SK-N-SH (cell line): ENCODE data around the gene FBXO36.

ENCODE experiments used
- FOXJ3 ChIP-seq: sonication (generic); formaldehyde crosslinking; IDR thresholded peaks from 2 replicates; pipeline ENCODE4 v1.5.1; 2020; ENCODE audit warnings: mild to moderate bottlenecking, missing genetic modification reagents
- GABPA ChIP-seq: IDR thresholded peaks from 2 replicates; pipeline ENCODE4 v1.4.0; 2012; ENCODE audit warnings: low read depth, mild to moderate bottlenecking
- POLR2AphosphoS5 ChIP-seq: IDR thresholded peaks from 2 replicates; pipeline ENCODE4 v1.6.1; 2012; ENCODE audit warnings: low read depth, low read length
- RXRA ChIP-seq: IDR thresholded peaks from 2 replicates; pipeline ENCODE4 v1.4.0; 2012; ENCODE audit warnings: low read depth, mild to moderate bottlenecking, borderline replicate concordance
- SIN3A ChIP-seq: IDR thresholded peaks from 2 replicates; pipeline ENCODE4 v1.6.1; 2012; ENCODE audit warnings: low read depth, mild to moderate bottlenecking, low read length, moderate library complexity, borderline replicate concordance
- SMC3 ChIP-seq: IDR thresholded peaks from 2 replicates; pipeline ENCODE4 v1.6.1; 2012; ENCODE audit warnings: low read depth, low read length, improper control_type of control experiment
- TF ChIP-seq, protein P1 (sequence below): fragments of 200-600 bp; sonication (generic); IDR thresholded peaks from 2 replicates; pipeline ENCODE4 v1.6.1; 2017; ENCODE audit warnings: antibody characterized with exemption, mild to moderate bottlenecking, moderate library complexity
- TF ChIP-seq, protein P2 (sequence below): IDR thresholded peaks from 2 replicates; pipeline ENCODE4 v1.4.0; 2012; ENCODE audit warnings: low read depth

DNA sequence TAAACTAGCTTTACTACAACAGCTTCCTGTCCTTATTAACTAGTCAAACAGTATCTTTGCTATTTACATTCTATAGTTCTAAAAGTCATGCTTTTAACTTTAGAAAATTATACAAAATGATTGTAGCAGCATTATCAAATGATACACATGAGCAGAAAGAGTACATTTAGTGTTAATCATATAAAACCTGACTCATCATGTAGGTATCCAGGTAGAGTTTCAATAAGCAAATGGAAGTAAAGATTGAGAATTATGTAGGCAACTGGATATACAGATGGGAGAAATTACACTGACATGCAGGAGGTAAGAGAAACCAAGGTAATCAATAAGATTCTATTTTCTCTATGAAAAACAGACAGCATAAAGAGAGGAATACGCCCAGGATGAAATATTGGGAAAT lies 34.3 kb upstream of the FBXO36 start:
- no peak for TF ChIP-seq POLR2AphosphoS5
- no peak for TF ChIP-seq GABPA
- TF ChIP-seq, protein P1, sequence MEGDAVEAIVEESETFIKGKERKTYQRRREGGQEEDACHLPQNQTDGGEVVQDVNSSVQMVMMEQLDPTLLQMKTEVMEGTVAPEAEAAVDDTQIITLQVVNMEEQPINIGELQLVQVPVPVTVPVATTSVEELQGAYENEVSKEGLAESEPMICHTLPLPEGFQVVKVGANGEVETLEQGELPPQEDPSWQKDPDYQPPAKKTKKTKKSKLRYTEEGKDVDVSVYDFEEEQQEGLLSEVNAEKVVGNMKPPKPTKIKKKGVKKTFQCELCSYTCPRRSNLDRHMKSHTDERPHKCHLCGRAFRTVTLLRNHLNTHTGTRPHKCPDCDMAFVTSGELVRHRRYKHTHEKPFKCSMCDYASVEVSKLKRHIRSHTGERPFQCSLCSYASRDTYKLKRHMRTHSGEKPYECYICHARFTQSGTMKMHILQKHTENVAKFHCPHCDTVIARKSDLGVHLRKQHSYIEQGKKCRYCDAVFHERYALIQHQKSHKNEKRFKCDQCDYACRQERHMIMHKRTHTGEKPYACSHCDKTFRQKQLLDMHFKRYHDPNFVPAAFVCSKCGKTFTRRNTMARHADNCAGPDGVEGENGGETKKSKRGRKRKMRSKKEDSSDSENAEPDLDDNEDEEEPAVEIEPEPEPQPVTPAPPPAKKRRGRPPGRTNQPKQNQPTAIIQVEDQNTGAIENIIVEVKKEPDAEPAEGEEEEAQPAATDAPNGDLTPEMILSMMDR = no peak
- TF ChIP-seq, protein P2, sequence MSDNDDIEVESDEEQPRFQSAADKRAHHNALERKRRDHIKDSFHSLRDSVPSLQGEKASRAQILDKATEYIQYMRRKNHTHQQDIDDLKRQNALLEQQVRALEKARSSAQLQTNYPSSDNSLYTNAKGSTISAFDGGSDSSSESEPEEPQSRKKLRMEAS = no peak
- TF ChIP-seq SIN3A = no peak
- TF ChIP-seq FOXJ3 = no peak
- no peak for TF ChIP-seq SMC3
- TF ChIP-seq RXRA = no peak
